KMS-11 (cell line): ENCODE results near the gene CLTC.

Experiments used
- H2AFZ ChIP-seq: fragments of 200-600 bp; sonication (generic); 2 replicates; pipeline ENCODE4 v1.6.1; 2016; ENCODE audit warnings: antibody characterized with exemption, mixed run types, low read depth
- H3K27ac ChIP-seq: fragments of 200-600 bp; sonication (generic); 2 replicates; pipeline ENCODE4 v1.6.1; 2016; ENCODE audit warnings: mild to moderate bottlenecking, mixed run types
- H3K27me3 ChIP-seq: fragments of 200-600 bp; sonication (generic); 2 replicates; pipeline ENCODE4 v1.6.1; 2017; ENCODE audit warnings: mild to moderate bottlenecking, low read depth, mixed run types, moderate library complexity; ENCODE audit not compliant: insufficient read depth
- H3K36me3 ChIP-seq: fragments of 200-600 bp; sonication (generic); 2 replicates; pipeline ENCODE4 v1.6.1; 2017; ENCODE audit warnings: mild to moderate bottlenecking, mixed run types; ENCODE audit not compliant: insufficient read depth
- H3K4me1 ChIP-seq: fragments of 200-600 bp; sonication (generic); 2 replicates; pipeline ENCODE4 v1.6.1; 2016; ENCODE audit warnings: mild to moderate bottlenecking, low read depth, mixed run types; ENCODE audit not compliant: poor library complexity, severe bottlenecking
- H3K4me2 ChIP-seq: fragments of 200-600 bp; sonication (generic); 2 replicates; pipeline ENCODE4 v1.7.0; 2016; ENCODE audit warnings: mild to moderate bottlenecking, mixed run types
- H3K4me3 ChIP-seq: fragments of 200-600 bp; sonication (generic); IDR thresholded peaks from 2 replicates; pipeline ENCODE4 v1.6.1; 2017; ENCODE audit warnings: low read depth, low read length, mixed read lengths; ENCODE audit not compliant: insufficient read depth
- H3K79me2 ChIP-seq: fragments of 200-600 bp; sonication (generic); 2 replicates; pipeline ENCODE4 v1.6.1; 2016; ENCODE audit warnings: low read depth, mixed run types; ENCODE audit not compliant: insufficient read depth
- H3K9ac ChIP-seq: fragments of 200-600 bp; sonication (generic); 2 replicates; pipeline ENCODE4 v1.6.1; 2016; ENCODE audit warnings: mild to moderate bottlenecking, mixed run types
- H4K20me1 ChIP-seq: fragments of 200-600 bp; sonication (generic); 2 replicates; pipeline ENCODE4 v1.6.1; 2016; ENCODE audit warnings: mild to moderate bottlenecking, mixed run types; ENCODE audit not compliant: insufficient read depth
- TF ChIP-seq, protein P1 (sequence below): fragments of 200-600 bp; sonication (generic); conservative IDR thresholded peaks from 2 replicates; pipeline ENCODE4 v1.6.1; 2017; ENCODE audit warnings: low read depth, mild to moderate bottlenecking, antibody characterized with exemption, low read length, moderate library complexity, mixed read lengths

The CLTC gene

DNA sequence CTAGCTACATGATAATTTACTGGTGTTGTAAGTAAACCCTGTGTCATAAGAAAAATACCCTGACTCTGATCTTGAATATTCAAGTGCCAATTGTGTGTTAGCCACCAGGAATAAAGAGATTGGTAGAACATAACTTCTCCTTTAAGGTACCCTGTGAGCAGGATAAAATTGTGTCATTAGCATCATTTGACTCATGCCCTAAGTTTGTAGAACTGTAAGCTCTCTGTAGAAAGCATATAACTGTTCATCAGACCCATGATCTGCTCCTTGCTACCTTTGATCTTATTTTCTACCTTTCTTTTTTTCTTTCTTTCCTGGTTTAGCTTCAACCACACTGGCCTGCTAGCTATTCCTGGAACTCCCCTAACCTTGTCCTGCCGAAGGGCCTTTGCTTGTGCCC lies 51.7 kb downstream of the CLTC start:
- Histone ChIP-seq H3K4me3 (no peak overlapping the region), H2AFZ (no peak overlapping the region), H3K79me2 (peaks cover 4% of the 10 kb centered on the region; the same call in 1 of the 2 replicates), H4K20me1 (no peaks in the 10 kb centered on the region; the same call in 1 of the 2 replicates), H3K4me2 (no peak overlapping the region), H3K36me3 (peaks cover 32% of the 10 kb centered on the region), H3K27ac (no peak overlapping the region), H3K27me3 (no peaks in the 10 kb centered on the region), H3K4me1 (no peaks in the 10 kb centered on the region), H3K9ac (no peak overlapping the region)
- TF ChIP-seq, protein P1, sequence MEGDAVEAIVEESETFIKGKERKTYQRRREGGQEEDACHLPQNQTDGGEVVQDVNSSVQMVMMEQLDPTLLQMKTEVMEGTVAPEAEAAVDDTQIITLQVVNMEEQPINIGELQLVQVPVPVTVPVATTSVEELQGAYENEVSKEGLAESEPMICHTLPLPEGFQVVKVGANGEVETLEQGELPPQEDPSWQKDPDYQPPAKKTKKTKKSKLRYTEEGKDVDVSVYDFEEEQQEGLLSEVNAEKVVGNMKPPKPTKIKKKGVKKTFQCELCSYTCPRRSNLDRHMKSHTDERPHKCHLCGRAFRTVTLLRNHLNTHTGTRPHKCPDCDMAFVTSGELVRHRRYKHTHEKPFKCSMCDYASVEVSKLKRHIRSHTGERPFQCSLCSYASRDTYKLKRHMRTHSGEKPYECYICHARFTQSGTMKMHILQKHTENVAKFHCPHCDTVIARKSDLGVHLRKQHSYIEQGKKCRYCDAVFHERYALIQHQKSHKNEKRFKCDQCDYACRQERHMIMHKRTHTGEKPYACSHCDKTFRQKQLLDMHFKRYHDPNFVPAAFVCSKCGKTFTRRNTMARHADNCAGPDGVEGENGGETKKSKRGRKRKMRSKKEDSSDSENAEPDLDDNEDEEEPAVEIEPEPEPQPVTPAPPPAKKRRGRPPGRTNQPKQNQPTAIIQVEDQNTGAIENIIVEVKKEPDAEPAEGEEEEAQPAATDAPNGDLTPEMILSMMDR, result no peak

DNA sequence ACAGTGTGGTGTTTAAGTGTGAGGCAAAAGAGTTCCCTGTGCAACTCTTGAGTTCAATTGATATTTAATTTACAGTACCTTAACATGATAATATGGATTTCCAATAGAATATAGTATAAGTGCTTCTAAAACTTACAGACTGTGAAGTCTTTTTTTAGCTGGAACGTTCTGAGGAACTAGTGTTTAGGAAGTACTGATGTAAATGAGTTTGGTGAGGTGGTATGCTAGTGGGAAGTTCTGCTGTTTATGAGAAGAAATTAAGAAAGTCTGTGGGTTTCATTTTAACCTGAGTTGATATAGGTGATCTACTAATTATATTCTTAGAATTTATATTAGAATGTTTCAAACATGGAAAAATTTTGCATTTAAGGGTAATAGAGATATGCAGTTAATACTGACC lies 55.5 kb downstream of the CLTC start:
- TF ChIP-seq, protein P1, result no peak
- no peak overlapping the region for H3K27ac ChIP-seq

DNA sequence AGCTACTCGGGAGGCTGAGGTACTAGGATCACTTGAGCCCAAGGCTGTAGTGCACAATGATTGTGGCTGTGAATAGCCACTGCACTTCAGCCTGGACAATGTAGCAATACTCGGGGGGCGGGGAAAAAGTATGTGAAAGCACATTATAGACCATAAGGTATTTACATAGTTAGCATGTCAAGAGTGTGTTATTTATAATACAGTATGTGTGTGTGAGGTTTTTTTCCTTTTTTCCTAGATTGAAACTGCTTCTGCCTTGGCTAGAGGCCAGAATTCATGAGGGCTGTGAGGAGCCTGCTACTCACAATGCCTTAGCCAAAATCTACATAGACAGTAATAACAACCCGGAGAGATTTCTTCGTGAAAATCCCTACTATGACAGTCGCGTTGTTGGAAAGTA lies 57.0 kb downstream of the CLTC start:
- Histone ChIP-seq H3K27ac (no peak overlapping the region), H3K4me3 (no peak overlapping the region), H3K27me3 (no peaks in the 10 kb centered on the region), H3K79me2 (no peaks in the 10 kb centered on the region; the same call in 1 of the 2 replicates), H2AFZ (no peak overlapping the region), H3K4me1 (no peaks in the 10 kb centered on the region), H4K20me1 (no peaks in the 10 kb centered on the region), H3K4me2 (no peak overlapping the region), H3K9ac (no peak overlapping the region), H3K36me3 (peaks cover 17% of the 10 kb centered on the region; the same call in 1 of the 2 replicates)
- TF ChIP-seq, protein P1, result no peak

More for the DNA sequence above, 55.5 kb downstream of the CLTC start:
- no peaks in the 10 kb centered on the region for H3K27me3 ChIP-seq
- no peaks in the 10 kb centered on the region for H3K4me1 ChIP-seq
- no peaks in the 10 kb centered on the region; the same call in 1 of the 2 replicates for H3K79me2 ChIP-seq
- H3K9ac ChIP-seq, result no peak overlapping the region
- peaks cover 11% of the 10 kb centered on the region; the same call in 1 of the 2 replicates for H3K36me3 ChIP-seq
- H2AFZ ChIP-seq, result no peak overlapping the region
- H3K4me2 ChIP-seq, result no peak overlapping the region
- no peak overlapping the region for H3K4me3 ChIP-seq
- no peaks in the 10 kb centered on the region for H4K20me1 ChIP-seq

DNA sequence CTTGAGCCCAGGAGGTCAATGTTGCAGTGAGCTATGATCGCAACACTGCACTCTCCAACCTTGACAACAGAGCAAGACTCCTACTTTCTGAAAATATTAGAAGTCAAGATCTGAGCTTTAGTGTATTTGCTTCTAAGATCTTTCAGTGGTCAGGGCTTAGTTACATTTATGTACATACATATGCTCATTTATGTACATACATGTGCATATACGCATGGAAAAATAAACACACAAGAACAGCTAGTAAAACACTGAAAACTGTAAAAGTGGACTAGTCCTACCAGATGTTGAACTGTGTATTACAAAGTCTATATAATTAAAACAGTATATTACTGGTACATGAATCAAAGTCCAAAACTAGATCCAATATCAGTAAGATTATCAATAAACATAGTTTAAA lies 59.2 kb downstream of the CLTC start:
- Histone ChIP-seq H3K4me2 (no peak overlapping the region), H3K27ac (no peak overlapping the region), H2AFZ (no peak overlapping the region), H3K79me2 (no peaks in the 10 kb centered on the region; the same call in 1 of the 2 replicates), H4K20me1 (no peaks in the 10 kb centered on the region), H3K4me3 (no peak overlapping the region), H3K9ac (no peak overlapping the region), H3K4me1 (no peaks in the 10 kb centered on the region), H3K27me3 (no peaks in the 10 kb centered on the region), H3K36me3 (peaks cover 36% of the 10 kb centered on the region; the same call in 1 of the 2 replicates)
- TF ChIP-seq, protein P1, result no peak
